Retinal pigment epithelial cell (primary cell): ENCODE measurements around the gene NACC2.

Experiments
- DNase-seq: peaks from one replicate; pipeline ENCODE4 v3.0.0-alpha.2; 2010; ENCODE audit warnings: low read depth
- H3K4me3 ChIP-seq: 2 replicates; pipeline ENCODE4 v1.5.1; 2011; ENCODE audit warnings: mild to moderate bottlenecking, low read length, control low read depth, moderate library complexity
- TF ChIP-seq, protein P1 (sequence below): conservative IDR thresholded peaks from 2 replicates; pipeline ENCODE4 v1.5.1; 2011; ENCODE audit warnings: low read depth, low read length, control low read depth, inconsistent platforms

NACC2 gene

GRCh38 chr9:136057236-136058081 is 37.6 kb downstream of the NACC2 start:
- DNase-seq: no peak
- H3K4me3 ChIP-seq: no peak overlapping the region
- TF ChIP-seq, protein P1, sequence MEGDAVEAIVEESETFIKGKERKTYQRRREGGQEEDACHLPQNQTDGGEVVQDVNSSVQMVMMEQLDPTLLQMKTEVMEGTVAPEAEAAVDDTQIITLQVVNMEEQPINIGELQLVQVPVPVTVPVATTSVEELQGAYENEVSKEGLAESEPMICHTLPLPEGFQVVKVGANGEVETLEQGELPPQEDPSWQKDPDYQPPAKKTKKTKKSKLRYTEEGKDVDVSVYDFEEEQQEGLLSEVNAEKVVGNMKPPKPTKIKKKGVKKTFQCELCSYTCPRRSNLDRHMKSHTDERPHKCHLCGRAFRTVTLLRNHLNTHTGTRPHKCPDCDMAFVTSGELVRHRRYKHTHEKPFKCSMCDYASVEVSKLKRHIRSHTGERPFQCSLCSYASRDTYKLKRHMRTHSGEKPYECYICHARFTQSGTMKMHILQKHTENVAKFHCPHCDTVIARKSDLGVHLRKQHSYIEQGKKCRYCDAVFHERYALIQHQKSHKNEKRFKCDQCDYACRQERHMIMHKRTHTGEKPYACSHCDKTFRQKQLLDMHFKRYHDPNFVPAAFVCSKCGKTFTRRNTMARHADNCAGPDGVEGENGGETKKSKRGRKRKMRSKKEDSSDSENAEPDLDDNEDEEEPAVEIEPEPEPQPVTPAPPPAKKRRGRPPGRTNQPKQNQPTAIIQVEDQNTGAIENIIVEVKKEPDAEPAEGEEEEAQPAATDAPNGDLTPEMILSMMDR: no peak

DNA sequence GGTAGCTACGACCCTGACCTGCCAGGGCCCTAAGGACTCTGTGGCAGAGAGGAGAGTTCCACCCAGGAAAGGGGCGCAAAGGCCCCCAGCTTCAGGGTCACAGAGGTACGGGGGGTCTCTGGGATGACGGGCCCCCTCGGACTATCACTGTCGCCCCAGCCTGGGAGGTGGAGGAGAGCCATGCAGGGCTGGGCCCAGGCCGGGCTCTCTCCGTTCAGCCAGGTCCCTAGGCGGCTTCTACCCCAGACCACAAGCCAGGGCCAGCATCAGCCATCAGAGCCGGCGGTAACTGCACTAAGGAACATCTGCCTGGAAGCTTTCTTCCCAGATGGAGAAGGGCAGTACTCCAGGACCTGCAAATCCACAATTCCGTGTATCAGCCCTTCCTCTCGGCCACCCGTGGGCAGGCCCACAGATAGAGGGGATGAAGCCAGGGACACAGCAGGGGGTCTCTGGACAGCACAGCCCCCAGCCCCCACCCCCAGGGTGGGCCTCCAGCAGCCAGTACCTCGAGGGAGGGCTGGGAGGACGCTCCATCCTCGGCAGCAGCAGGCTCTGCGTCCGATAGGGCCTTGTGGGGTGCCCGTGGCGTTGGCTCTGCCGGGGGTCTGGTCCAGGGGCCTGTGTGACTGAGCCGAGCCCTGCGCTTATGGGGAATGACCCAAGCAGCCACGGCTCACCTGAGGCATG is 38.4 kb downstream of the NACC2 start:
- TF ChIP-seq, protein P1: no peak
- no peak overlapping the region for H3K4me3 ChIP-seq
- no peak for DNase-seq

GRCh38 chr9:136055715-136056545 is 39.2 kb downstream of the NACC2 start:
- TF ChIP-seq, protein P1: peak; percentile 11
- no peak for DNase-seq
- no peak overlapping the region for H3K4me3 ChIP-seq

- DNase-seq: no peak
- TF ChIP-seq, protein P1: no peak
- H3K4me3 ChIP-seq: no peak overlapping the region
Observed at GRCh38 chr9:136054798-136055714, 40.0 kb downstream of the NACC2 start.

- no peak for DNase-seq
- TF ChIP-seq, protein P1: no peak
- H3K4me3 ChIP-seq: no peak overlapping the region
Observed at GRCh38 chr9:136054146-136054545, 40.9 kb downstream of the NACC2 start.

- TF ChIP-seq, protein P1: no peak
- H3K4me3 ChIP-seq: no peak overlapping the region
- DNase-seq: no peak
Observed at GRCh38 chr9:136053757-136054142, 41.3 kb downstream of the NACC2 start.
